HG03060 (cell line): ENCODE measurements around the gene KCNJ12.
"Not testable (repeated sequence)": the region's sequence is repeated elsewhere in the genome, so short reads cannot be mapped to it uniquely, and the experiment has no call there.

Experiments
- ATAC-seq: cut with Tn5 transposase; IDR thresholded peaks from one replicate; pipeline ENCODE4 v1.9.1; 2021; ENCODE audit warnings: low read depth, moderate number of reproducible peaks; ENCODE audit not compliant: unreplicated experiment

KCNJ12 gene

GRCh38 chr17:21348926-21349261 is 27.3 kb upstream of the KCNJ12 start:
- not testable (repeated sequence) for ATAC-seq

- ATAC-seq: not testable (repeated sequence)
These were observed 26.7 kb upstream of the KCNJ12 start for GRCh38 chr17:21349358-21350050.

GRCh38 chr17:21350495-21350894 is 25.7 kb upstream of the KCNJ12 start:
- not testable (repeated sequence) for ATAC-seq

- ATAC-seq: no peak
These were observed 24.6 kb upstream of the KCNJ12 start for GRCh38 chr17:21351366-21352065.

- ATAC-seq: no peak
These were observed 23.8 kb upstream of the KCNJ12 start for GRCh38 chr17:21352221-21352980.

- no peak for ATAC-seq
These were observed 23.2 kb upstream of the KCNJ12 start for GRCh38 chr17:21352981-21353265.

- ATAC-seq: no peak
These were observed 22.7 kb upstream of the KCNJ12 start for GRCh38 chr17:21353326-21354010.

- ATAC-seq: no peak
These were observed 21.3 kb upstream of the KCNJ12 start for GRCh38 chr17:21354796-21355385.

GRCh38 chr17:21355586-21355985 is 20.6 kb upstream of the KCNJ12 start:
- ATAC-seq: no peak

GRCh38 chr17:21356537-21357127 is 19.5 kb upstream of the KCNJ12 start:
- ATAC-seq: no peak

GRCh38 chr17:21357281-21357680 is 18.9 kb upstream of the KCNJ12 start:
- no peak for ATAC-seq

GRCh38 chr17:21357696-21358656 is 18.2 kb upstream of the KCNJ12 start:
- no peak for ATAC-seq

- ATAC-seq: no peak
These were observed 17.3 kb upstream of the KCNJ12 start for GRCh38 chr17:21358682-21359482.

GRCh38 chr17:21359483-21359840 is 16.7 kb upstream of the KCNJ12 start:
- no peak for ATAC-seq

- no peak for ATAC-seq
These were observed 16.1 kb upstream of the KCNJ12 start for GRCh38 chr17:21360048-21360447.

GRCh38 chr17:21361020-21361809 is 14.9 kb upstream of the KCNJ12 start:
- no peak for ATAC-seq

- no peak for ATAC-seq
These were observed 13.7 kb upstream of the KCNJ12 start for GRCh38 chr17:21362331-21362931.
